Measurements from ENCODE around the gene SMAD9.
A peak's percentile ranks its signal among the peaks of the same experiment; 100 is the strongest.
"Not testable (repeated sequence)": the region's sequence is repeated elsewhere in the genome, so short reads cannot be mapped to it uniquely, and the experiment has no call there.

Gene SMAD9

GRCh38 chr13:36907821-36908220 lies 12.2 kb downstream of the SMAD9 start:
- DNase-seq = no peak

GRCh38 chr13:36907266-36907665 lies 12.8 kb downstream of the SMAD9 start:
- DNase-seq = no peak

GRCh38 chr13:36905944-36906343 lies 14.1 kb downstream of the SMAD9 start:
- DNase-seq = no peak

- peak; percentile 99 for DNase-seq
Measured at GRCh38 chr13:36903925-36904595, 16.0 kb downstream of the SMAD9 start.

GRCh38 chr13:36897054-36897616 lies 22.9 kb downstream of the SMAD9 start:
- DNase-seq = no peak

GRCh38 chr13:36891752-36892151 lies 28.3 kb downstream of the SMAD9 start:
- no peak for DNase-seq

- no peak for DNase-seq
Measured at GRCh38 chr13:36888645-36889044, 31.4 kb downstream of the SMAD9 start.

GRCh38 chr13:36887758-36888521 lies 32.1 kb downstream of the SMAD9 start:
- no peak for DNase-seq

GRCh38 chr13:36885901-36886300 lies 34.1 kb downstream of the SMAD9 start:
- DNase-seq = no peak

GRCh38 chr13:36884235-36884634 lies 35.8 kb downstream of the SMAD9 start:
- DNase-seq = no peak

- DNase-seq = no peak
Measured at GRCh38 chr13:36883824-36884223, 36.2 kb downstream of the SMAD9 start.

- not testable (repeated sequence) for DNase-seq
Measured at GRCh38 chr13:36883392-36883791, 36.6 kb downstream of the SMAD9 start.

- no peak for DNase-seq
Measured at GRCh38 chr13:36882829-36883390, 37.1 kb downstream of the SMAD9 start.

- DNase-seq = no peak
Measured at GRCh38 chr13:36880961-36881360, 39.1 kb downstream of the SMAD9 start.

- no peak for DNase-seq
Measured at GRCh38 chr13:36879218-36879938, 40.7 kb downstream of the SMAD9 start.

GRCh38 chr13:36875961-36876360 lies 44.1 kb downstream of the SMAD9 start:
- no peak for DNase-seq

- no peak for DNase-seq
Measured at GRCh38 chr13:36875431-36875830, 44.6 kb downstream of the SMAD9 start.

- DNase-seq = no peak
Measured at GRCh38 chr13:36872621-36873020, 47.4 kb downstream of the SMAD9 start.

GRCh38 chr13:36870050-36870692 lies 49.9 kb downstream of the SMAD9 start:
- no peak for DNase-seq

GRCh38 chr13:36866232-36866631 lies 53.8 kb downstream of the SMAD9 start:
- DNase-seq = no peak

- no peak for DNase-seq
Measured at GRCh38 chr13:36865265-36865664, 54.8 kb downstream of the SMAD9 start.

- DNase-seq = no peak
Measured at GRCh38 chr13:36862722-36863121, 57.3 kb downstream of the SMAD9 start.
